HG02870 (cell line): ENCODE measurements around the gene TANC1.

Experiments used
- ATAC-seq: cut with Tn5 transposase; IDR thresholded peaks from one replicate; pipeline ENCODE4 v1.9.1; 2021; ENCODE audit warnings: mild to moderate bottlenecking, moderate library complexity; ENCODE audit not compliant: unreplicated experiment

The TANC1 gene

DNA sequence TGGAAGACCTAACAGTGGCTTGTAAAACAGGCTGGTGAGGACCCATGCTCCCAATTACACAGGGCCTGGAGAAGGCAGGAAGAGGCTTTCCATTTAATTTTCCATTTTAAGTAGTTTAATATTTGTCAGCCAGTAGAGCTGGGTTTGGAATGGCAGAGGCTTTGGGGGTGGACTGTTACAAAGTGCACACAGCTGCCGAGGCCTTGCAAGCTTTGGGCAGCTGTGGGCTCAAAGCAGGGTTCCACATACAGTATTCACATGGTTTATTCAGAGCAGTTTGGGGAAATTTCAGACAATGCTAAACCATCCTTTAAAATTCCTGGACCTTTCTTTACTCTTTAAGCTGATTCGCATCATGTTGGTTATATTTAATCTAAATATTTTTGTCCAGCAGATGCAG, 185.5 kb downstream of the TANC1 start:
- ATAC-seq = no peak

DNA sequence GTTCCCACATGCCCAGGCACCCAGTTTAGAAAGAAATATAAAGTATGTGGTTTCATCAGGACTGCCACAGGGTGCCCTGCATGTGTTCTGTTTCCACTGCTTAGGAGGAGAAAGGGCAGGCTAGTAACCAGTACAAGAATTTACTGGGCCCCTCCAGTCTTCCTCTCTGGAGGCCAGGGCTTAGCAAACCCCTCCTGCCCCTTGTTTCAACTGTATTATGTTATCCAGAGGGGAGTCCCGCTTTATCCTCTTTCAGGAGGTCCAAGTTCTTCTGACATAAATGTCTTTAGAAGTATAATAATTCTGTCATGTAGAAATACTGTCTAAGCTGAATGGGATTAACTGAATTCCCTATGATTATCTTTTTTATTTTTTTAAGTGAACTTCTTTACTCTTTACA, 185.9 kb downstream of the TANC1 start:
- ATAC-seq = no peak

DNA sequence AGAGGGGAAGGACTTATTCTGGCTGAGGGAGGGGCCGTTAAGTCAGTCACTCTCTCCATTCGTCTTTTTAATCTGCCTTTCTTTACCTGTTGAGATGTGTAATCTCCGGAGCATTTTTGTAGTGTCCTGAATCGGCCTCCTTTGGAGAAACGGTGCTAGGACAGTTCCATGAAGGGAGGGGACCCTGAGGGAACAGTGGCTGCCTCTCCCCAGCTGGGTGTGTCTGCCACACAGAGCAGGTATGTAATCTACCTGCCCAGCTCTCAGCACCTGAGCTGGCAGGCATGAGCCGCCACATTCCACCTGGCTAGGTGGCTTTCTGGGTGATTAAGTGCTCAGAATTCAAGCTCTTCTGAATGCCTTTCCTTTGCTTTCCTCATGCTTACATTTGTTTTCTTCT, 186.9 kb downstream of the TANC1 start:
- ATAC-seq = no peak

DNA sequence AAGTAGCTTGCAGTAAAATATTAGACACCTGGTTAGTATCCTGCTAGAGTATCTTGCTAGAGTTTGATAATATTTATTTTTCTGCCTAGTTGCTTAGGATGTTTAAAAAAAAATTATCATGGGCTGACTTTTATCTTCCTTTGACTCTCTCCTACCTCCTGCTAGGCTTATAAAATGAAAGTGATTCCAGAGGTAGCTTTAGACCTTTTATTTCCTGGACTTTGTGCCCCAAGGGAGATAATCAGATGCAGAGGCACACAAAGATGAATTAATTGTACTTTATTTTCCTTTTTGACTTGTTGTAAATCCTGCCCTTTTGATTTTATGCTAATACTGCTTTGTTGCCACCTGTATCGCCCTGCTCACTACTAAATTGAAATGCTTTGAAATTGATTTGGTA, 187.4 kb downstream of the TANC1 start:
- no peak for ATAC-seq

DNA sequence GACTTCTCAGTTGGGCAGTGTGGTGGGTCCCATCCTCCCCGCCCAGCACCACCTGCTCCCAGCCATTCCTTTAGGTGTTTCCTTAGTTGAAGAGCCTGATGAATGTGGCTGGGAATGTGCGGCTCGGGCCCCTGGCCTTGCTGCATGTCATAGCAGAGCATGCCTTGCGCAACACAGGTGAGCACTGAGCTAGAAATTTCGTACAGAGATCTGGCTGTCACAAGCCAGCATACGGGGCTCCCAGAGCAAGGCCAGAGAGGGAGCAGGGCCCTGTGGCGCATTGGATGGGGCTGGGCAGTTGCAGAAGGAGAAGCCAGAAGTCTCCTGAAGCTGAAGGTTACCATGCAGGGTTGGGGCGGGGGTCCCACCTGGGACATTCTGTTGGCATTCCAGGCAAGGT, 188.4 kb downstream of the TANC1 start:
- ATAC-seq = no peak

DNA sequence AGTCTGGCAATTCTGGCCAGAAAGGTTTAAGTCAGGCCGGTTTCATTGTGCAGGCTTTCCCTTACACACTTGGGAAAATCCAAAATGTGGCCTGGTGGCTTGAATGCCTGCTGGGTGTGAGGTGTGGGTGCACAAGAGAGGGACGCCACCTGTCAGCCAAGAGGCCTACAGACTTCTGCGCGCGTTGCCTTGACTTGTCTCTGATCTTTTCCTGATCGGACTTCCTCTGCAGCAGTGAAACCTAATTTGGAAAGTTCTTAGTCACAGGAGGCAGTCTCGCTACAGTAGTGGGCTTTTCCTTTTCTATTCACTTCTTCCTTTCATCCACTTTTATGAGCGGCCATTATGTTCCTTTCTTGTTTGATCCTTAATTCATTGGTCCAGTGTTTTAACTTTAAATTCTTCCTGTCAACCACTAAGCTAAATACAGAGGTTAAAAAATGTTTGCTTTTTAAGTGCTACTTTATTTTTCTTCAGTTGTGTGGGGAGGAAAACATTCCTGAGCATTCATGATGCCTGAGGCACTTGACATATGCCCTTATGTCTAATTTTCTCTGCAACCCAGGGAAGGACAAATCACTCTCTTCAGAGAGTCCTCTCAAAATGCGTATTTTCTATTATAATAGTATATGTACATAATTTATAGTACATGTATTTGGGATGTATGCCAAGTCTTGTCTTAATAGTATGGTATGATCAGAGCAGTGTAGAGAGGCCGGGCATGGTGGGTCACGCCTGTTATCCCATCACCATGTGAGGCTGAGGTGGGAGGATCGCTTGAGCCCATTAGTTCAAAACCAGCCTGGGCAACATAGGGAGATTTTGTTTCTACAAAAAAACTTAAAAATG, 189.1 kb downstream of the TANC1 start:
- no peak for ATAC-seq

DNA sequence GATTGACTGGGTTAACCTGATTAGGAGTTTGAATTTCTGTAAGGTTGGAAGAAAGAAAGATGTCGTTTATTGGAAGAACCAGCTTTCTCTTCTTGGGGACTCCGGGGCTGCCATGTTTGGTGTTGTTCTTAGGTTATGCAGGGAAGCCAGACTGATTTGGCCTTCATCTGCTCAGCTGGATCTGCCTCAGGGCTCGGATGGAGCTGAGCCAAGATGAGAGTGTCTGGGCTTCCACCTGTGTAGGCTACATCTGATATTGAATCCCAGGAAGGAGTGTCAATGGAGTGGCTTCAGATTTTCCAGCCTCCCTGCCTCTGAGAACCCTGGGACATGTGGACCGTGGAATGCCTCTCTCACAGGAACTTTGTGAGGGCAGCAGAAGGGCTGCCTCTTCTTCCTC, 192.0 kb downstream of the TANC1 start:
- no peak for ATAC-seq

DNA sequence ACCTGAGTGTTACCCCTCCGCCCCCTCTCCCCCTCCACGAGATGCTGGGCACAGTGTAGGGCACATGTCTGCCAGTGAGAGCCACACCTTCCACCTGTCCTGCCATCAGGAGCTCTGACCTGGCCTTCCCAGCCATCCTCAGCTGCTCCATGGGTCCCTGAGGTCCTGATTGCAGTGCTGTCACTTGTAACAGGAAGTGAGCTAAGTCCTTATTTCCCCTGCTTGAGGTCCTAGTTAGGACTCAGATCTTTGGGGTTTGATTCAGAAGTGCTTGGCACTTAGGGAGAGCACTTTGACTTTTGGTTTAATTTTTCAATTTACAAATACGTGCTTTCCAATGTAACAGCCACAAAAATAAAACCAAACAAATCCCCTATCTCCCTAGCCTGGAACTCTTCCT, 192.5 kb downstream of the TANC1 start:
- no peak for ATAC-seq

DNA sequence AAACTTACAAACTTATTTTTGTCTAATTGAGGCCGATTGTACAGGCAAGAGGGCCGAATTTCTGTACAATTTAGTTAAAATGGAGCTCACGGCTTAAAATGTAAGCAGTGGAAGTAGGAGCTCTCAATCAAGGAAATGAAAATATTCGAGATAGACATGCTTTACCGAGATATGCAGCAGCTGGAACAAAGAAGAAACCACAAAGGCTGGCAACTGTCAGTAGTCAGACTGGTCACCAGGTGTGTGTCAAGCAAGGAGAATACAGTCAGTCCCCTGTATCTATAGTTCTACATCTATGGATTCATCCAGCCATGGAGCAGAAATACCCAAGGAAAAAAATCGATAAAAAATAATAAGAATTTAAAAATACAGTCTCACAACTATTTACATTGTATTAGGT, 195.5 kb downstream of the TANC1 start:
- ATAC-seq = no peak

DNA sequence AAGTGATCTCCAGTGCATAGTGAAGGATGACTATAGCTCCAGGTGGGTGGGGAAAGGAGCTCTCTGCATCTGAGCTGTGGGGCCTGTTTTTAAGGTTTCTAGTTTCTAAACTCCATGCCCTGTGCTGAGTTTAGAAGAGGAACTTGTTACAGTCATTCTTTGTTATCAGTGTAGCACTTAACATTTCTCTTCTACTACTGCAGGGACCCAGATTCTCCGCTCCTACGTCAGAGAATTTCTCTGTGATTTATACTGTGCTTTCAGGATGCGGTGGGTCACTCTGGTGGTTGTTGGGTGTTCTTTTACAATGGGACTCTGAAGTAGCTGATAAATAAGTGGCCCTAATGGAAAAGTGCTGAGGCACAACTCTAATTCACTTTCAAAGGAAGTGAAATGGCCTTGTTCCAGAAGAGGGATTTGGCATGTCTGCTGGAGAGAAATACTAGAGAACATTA, 196.0 kb downstream of the TANC1 start:
- ATAC-seq = no peak

DNA sequence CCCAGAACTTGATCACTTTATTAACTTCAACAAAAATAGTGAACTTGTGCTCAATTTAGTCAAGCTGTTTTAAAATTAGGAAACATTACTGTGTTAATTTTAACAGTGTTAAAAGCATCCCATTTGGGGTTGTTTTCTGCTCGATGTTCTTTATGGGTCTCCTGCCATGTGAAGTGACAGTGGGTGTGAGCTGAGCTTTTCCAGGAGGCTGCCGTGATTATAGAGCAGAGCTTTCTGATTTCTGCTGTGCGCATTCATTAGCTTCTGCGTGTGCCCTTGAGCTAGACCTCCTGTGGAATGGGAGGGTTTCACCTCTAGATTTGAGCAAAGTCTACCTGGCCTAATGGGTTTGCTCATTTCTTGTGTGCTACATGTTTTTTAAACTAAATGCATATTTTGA, 196.6 kb downstream of the TANC1 start:
- no peak for ATAC-seq

DNA sequence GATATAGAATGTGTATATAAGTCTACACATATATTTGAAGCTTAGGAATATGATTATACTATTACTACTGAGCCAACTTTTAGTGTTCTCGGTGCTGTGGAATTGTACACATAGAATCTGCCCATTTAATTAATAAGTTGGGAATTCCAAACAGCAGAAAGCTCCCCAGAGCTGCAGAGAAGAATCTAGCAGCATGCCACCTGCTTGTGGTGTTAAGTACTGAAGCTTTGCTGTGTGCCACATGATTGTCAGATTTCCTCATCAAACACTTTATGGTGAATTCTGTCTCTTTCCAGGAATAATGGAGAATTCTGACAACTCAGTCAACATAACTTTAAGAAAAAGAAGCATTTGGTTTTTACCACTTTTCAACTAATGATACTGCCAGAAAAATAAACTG, 200.3 kb downstream of the TANC1 start:
- no peak for ATAC-seq

DNA sequence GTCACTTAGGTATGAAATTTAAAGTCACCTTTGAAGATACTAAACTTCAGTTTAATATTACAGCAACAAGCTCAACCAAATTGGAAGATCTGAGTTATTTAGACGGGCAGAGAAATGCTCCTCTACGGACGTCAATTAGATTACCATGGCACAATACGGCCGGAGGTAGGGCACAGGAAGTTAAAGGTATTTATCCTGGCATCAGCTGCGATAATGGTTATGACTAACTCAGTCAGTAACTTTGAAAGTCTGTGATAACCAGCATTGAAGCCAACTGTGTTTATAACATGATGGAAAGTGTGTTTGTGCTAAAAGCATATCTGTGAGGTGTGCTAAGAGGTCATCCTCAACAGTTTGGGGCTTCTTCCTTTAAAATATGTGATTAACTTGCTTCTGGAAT, 200.7 kb downstream of the TANC1 start:
- no peak for ATAC-seq

DNA sequence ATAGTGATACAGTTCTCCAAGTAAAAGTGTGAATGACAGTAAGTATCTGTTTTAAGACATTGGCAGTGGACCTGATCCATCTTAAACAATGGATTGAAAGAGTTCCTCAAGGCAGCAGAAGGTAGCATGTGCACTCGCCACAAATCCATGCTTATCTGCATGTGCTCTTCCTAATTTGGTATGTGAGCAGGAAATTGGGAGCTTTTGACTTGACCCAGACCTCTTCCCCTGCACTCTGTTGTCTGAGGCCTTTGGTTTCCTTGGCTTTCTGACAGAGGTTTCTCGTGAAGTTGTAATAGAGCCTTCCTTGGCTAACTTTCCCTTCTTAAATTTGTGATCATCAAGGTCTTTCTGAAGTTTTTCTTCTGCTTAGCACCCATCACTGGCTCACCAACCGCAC, 204.0 kb downstream of the TANC1 start:
- ATAC-seq = no peak

DNA sequence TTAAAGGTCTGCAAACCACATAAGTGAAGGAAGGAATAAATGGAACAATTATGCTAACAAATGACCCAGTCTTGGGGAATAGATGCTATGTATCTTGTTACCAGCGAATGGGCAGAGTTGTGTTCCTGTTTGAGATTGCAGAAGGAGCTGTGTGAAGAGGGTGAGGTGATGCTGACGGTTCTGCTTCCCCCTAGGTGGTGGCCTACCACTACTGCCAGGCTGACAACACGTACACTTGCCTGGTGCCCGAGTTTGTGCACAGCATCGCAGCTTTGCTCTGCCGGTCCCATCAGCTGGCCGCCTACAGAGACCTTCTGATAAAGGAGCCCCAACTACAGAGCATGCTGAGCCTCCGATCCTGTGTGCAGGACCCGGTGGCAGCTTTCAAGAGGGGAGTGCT, 206.3 kb downstream of the TANC1 start:
- ATAC-seq = no peak

DNA sequence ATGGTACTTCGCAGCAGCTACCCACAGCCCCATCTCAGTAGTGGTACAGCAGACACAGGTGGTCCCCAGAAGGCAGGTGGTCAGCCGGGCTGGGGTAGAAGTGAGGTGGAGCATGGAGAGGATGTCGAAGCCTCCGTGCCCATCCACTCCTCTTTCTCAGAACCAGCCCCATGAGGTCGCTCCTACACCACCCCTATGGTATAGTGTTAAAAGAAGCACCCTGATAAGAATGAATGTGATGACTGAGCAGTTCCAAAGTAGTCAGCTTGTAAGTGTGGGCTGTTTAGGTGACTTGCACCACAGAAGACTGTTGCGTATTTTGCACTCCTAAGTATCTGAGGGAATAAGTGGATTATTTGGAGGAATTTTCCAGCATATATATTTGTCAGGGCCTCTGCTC, 206.7 kb downstream of the TANC1 start:
- no peak for ATAC-seq

DNA sequence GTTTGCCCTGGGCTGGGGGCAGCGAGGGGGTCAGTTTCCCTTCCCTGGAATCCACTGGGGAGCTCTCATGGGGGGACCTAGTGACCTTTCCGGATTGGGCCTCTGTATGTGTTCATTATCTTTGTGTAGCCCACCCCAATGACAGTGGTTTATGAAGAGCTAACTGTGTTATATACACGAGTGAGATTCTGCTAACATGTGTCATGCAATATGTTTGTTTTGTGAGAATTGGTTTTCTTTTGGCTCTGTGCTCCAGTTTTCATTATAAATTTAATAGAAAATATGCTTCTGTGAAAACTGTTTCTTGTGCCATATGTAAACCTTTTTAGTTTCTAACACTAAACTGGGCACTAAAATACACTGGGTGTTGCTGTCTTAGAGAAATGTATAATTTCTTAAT, 207.5 kb downstream of the TANC1 start:
- no peak for ATAC-seq

DNA sequence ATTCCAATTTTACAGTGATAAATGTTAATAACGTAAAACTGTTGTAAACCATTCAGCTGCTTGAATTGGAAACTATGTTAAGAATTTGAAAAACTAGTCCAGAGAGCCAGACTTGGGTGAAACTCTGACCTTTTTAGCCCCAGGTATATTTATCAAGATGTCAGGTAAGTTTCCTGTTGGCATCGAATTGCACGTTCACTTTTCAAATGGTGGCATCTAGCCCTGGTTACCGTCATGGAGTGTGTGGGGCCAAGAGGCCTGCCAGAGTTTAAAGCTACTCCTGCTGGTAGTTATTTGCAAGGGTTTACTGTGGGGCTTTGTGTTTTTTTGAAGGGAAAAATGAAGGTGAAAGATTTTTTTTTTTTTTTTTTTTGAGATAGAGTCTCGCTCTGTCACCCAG, 208.1 kb downstream of the TANC1 start:
- ATAC-seq = no peak

DNA sequence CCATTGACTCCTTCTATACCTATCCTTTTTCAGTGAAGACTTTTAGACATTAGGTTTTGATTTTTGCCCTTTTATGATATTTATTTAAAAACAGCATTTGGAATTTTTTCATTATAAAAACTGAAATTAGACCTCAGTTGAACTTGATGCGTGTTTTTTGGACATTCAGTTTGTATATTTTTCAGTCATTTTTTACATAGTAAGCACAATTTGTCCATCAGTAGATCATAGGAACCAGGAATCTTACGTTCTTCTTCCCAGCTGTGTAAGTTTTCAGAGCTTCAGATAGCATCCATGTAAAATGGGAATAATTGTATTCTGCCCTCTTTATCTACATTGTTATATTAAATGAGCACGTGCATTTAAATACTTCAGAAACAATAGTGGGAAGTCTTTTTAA, 208.9 kb downstream of the TANC1 start:
- ATAC-seq = no peak

DNA sequence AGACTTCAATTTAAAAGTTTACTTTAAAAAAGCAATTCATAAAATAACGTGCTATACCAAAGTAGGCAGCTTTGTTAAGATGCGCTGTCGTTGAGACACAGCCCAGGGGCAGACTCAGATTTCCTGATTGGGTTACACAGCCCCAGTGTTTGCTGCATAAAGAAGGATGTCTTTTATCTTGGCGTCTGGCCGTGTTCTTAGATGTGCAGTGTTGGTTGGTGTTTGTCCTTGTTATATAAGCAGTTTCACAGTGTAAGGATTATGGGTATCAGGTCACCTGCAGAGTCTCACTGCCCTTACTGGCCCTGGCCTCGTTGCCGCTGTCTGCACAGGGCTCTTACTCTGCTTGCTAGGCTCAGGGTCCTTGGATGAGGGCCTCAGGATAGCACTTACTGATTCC, 209.5 kb downstream of the TANC1 start:
- ATAC-seq = no peak

DNA sequence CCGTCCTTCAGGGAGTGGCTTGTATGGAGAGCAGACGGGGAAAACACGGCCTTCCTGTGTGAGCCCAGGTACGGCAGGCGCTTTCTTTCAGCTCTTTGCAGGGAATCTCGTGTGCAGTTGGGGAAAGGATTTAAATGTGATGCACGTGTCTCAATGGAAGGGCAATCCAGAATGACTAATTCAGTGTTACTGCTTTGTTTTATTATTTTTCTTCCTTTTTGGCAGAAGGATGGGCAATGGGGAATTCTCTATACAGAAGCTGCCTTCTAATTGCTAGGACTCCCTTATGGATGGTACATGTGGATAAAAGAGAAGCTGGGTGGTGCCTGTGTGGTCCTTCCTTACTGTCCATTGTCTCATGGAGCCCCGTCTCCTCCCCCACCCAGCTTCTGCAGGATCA, 210.7 kb downstream of the TANC1 start:
- no peak for ATAC-seq

DNA sequence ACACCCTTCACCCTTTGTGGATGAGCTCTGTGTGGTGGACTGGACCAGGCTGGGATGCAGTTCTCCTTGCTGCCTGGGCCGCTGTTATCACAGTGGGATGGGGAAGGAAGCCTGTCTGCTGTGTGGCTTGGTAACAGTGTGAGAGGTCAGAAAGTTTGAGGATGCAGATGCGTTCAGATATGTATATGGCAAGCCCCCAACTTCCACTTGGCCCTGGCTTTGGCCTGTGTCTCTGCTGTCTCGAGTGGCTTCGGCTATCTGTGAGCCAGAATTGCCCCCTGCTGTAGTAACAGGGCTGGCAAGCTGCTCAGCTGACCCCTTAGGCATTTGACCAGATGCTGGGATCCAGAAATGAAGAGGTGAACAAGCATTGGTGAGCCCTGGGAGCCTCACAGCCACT, 211.3 kb downstream of the TANC1 start:
- no peak for ATAC-seq

DNA sequence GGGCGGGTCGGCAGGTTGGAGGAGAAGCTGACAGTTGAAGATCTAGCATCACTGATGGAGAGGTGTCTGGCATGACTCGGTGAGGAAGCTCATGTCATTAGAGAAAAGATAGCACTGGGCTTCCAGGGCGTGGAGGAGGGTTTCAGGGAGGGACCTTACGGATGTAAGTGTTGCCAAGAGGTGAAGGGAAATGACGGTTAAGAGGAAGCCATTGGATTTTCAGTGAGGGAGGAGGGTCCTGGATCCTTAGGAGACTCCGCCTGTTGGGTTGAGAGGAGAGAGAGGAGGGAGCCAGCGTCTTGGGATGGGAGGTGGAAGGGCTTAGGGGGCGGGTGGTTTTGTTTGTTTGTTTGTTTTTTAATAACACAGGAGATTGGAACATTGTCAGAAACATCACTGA, 214.9 kb downstream of the TANC1 start:
- no peak for ATAC-seq
